ENCODE measurements around the gene HES5.

Gene HES5

DNA sequence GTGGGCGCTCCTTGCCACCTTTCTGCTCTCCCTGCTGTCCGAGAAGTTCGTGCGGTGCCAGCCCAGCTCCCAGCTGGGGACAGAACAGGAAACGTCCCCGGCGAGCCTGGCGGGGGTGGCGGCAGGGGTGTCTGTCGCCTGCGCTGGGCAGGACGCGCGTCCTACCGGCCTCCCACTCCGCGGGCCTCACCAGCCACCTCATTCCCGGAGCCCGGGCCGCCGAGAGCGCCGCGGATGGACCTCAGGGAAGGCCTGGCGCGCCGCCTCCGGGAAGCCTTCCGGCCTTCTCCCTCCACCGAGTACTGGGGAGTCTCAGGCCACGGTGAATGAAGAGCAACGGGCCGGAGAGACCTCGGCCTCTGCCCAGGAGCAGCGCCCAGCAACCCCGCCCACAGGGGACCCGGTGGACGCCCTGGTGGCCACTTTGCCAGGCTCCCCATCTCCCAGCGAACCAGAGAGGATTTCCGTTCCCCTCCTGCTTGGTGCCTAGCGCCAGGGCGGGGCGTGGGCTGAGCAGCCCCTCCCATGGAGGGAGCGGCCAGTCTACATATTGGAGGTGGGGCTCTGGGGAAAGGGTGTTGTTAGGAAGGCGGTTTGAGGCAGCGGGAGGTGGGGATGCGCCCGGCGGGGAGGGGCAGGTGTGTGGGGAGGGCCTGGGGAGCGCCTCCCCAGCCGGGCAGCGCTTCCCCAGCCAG, 16.6 kb upstream of the HES5 start:
- DNase-seq, result peak; percentile 65 to 76

GRCh38 chr1:2545754-2546514, 15.9 kb upstream of the HES5 start:
- peak; percentile 53 to 61 for DNase-seq

- no peak for DNase-seq
Measured at GRCh38 chr1:2544875-2545640, 15.0 kb upstream of the HES5 start.

GRCh38 chr1:2544093-2544874, 14.2 kb upstream of the HES5 start:
- no peak for DNase-seq

DNA sequence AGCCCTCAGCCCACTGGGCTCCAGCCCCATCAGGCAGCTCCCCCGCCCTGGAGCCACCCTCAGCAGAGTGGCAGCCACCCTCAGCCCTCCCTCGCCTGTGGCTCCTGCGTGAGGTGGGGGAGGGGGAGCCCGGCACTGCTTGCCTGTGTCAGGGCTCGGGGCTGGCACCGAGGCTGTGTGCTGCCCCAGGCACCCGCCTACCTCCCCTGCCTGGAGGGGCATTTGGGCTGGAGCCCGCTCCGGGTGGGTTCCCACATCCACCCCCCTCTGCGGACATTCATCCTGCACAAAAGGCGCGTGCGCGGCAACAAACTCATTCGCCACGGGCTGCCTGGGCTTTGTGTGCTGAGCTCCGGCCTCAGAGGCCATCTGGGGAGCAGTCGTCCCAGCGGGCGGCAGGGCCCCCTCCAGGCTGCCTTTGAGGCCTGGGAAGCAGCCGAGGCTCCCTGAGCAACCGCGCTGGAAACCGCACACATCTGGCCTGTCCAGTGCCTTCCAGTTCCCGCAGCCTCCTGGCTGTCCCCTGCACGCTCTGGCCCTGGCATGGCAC, 13.6 kb upstream of the HES5 start:
- no peak for DNase-seq

GRCh38 chr1:2542246-2542915, 12.3 kb upstream of the HES5 start:
- DNase-seq, result no peak

GRCh38 chr1:2541619-2542245, 11.7 kb upstream of the HES5 start:
- no peak for DNase-seq

DNA sequence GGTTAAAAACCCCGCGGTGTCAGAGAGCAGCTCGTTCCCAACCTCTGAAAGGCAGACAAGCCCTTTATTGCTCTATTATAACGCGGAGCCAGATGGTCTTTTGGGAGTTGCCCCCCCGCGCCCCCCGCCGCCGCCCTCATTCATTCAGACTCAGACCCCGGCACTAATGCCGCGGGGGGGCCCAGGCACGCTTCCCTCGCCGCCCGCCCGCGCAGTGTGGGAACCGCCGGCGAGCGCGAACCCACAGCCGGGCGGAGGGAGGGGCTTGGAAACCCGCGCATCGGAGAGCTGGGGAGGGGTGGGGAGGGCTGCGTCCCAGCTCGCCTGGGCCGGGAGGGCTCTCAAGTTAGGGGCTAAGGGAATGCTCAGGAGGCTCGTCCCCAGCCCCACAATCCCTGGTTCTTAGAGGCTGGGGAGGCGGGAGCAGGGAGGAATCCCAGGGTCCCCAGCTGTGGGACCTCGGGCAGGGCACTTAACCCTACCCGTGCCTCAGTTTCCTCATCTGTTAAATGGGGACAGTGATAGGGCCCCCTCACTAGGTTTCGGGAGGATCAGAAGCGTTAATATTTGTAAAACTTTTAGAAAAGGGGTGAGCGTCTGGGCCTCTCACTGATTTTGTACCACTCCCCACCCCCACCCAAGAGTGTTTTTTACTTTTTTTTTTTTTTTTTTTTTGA, 10.9 kb upstream of the HES5 start:
- no peak for DNase-seq

- DNase-seq, result peak in 1 of 2 experiments; percentile 10
Measured at GRCh38 chr1:2539312-2539907, 9.3 kb upstream of the HES5 start.

- no peak for DNase-seq
Measured at GRCh38 chr1:2538872-2539271, 8.8 kb upstream of the HES5 start.

DNA sequence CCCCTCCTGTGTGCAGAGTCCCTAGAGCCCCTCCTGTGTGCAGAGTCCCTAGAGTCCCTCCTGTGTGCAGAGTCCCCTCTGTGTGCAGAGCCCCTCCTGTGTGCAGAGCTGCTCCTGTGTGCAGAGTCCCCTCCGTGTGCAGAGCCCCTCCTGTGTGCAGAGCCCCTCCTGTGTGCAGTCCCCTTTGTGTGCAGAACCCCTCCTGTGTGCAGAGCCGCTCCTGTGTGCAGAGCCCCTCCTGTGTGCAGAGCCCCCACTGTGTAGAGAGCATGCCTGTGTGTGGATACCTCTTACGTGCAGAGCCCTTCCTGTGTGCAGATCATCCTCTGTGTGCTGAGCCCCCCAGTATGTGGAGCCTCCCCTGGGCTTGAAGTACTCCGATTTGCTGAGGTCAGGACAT, 8.3 kb upstream of the HES5 start:
- DNase-seq, result no peak

GRCh38 chr1:2537784-2538115, 7.7 kb upstream of the HES5 start:
- no peak for DNase-seq

GRCh38 chr1:2535981-2536380, 5.9 kb upstream of the HES5 start:
- DNase-seq, result no peak

DNA sequence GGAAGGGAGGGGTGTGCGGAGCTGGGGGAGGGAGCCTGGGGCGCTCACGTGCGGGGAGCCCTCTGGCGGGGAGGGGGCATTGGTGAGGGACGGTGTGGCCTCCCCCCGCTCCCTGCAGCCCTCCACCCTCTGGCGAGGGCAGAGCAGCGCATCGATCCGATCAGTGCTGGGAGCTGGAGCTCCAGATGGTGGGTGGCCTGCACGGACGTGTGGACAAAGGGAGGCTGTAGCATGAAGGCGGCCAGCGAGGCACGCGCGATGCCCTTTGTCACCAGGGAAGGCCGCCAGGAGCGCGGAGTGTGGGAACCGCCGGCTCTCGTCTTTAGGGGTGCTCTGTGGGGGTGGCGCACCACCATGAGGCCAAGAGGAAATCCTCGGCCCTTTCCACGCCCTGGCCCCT, 5.4 kb upstream of the HES5 start:
- DNase-seq, result no peak

DNA sequence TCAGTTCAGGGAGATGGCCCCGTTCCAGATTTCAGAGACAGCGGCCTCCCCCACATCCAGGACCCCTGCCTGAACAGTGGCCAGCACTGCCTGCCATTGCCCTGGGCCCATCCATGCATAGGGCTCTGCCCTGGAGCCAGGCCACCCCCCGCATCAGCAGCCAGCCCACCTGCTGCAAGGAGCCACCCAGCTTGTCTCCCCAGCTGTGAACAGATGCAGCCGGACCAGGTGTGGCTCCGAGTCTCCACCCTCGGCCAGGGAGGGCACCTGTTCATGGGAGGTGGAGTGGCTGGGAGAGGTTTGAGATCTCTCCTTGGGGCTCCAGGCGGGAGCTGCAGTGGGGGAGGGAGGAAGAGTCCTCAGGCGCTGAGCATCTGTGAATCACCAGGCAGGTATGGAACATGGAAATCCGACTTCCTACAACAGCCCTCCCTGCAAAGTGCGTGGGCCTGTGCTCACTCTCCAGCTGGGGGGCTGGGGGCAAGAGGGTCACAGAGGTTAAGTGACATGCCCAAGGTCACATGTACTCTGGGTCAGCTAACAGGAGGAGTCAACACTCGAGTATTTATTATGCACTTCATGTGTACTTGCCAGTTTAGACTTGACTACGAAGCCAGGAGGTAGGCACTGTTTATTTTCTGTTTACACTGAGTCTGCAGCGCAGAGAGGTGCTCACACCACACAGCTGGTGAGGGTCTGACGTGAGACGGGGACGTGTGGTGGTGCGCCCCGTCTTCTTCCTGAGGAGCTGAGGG, 4.8 kb upstream of the HES5 start:
- no peak for DNase-seq

GRCh38 chr1:2534315-2534686, 4.2 kb upstream of the HES5 start:
- DNase-seq, result no peak

- no peak for DNase-seq
Measured at GRCh38 chr1:2533365-2533764, 3.3 kb upstream of the HES5 start.

DNA sequence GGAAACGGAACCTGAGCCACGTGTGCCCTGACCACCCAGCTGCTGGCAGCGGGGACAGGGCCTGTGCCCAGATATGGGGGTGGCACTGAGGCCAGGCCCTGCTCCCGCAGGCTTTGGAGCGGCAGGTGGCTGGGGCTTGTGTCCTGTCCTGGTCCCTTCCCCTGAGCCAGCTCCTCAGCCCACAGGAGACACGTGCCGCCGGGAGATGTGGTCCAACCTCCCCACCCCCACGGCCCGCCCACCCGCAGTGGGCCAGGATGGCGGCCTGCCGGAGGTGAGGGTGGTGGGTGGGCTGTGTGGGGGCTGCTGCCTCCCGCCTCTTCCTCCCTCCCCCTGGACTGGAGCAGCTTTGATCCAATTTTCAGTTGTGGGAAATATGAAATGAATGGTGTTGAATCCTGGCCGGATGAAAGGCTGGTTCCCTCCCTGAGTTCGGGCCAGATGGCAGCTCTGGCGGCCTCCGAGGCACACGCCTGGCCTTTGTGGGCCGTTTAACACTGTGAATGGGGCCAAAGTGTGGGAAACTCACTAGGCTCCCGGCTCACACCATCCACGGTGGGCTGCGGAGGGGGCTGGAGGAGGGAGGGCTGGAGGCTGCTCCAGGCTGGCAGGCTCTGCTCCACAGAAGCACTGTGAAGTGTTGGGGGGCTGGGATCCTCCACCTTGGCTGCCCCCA, 2.6 kb upstream of the HES5 start:
- DNase-seq, result no peak
